ENCODE data around the gene NAE1.
"Not testable (repeated sequence)": the region's sequence is repeated elsewhere in the genome, so short reads cannot be mapped to it uniquely, and the experiment has no call there.

Gene NAE1

DNA sequence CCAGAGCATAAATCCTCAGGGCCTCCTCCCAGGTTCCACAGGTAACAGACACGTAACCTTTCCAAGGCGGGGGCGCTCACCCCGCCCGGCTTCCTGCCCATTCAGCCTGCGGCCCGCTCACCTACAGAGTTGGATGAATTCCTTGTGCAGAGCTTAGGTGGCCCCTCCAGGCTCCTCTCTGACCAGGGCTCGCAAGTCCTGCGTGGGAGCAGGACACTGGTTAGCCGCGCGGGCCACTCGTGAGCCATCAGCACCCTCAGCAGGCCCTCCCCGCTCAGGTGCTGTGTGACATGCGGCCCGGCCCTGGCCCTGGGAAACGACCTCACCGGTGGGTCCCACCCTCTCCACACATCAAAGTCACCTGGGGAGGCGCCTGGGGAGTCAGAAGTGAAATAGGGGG, 29.9 kb downstream of the NAE1 start:
- no peak for DNase-seq

DNA sequence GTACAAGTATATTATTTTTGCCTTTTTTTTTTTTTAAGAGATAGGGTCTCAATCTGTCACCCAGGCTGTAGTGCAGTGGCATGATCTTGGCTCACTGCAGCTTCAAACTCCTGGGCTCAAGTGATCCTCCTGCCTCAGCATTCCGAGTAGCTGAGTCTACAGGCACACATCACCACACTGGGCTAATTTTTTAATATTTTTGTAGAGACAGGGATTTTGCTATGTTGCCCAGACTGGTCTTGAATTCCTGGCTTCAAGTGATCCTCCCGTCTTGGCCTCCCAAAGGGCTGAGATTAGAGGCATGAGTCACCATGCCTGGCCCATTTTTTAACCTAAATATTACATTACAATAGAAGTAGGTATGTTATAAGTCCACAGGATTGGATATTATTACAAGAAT, 32.6 kb downstream of the NAE1 start:
- no peak for DNase-seq

DNA sequence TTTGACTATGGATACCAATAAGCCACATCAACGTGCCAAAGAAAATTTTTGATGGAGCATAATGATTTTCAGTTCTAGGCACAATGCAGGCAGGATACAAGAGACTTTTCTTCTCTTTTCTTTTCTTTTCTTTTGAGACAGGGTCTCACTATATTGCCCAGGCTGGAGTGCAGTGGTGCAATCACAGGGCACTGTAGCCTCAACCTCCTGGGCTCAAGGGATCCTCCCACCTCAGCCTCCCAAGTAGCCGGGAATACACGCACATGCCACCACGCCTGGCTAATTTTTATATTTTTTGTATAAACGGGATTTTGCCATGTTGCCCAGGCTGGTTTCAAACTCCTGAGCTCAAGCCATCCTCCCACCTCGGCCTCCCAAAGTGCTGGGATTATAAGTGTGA, 36.8 kb downstream of the NAE1 start:
- not testable (repeated sequence) for DNase-seq

DNA sequence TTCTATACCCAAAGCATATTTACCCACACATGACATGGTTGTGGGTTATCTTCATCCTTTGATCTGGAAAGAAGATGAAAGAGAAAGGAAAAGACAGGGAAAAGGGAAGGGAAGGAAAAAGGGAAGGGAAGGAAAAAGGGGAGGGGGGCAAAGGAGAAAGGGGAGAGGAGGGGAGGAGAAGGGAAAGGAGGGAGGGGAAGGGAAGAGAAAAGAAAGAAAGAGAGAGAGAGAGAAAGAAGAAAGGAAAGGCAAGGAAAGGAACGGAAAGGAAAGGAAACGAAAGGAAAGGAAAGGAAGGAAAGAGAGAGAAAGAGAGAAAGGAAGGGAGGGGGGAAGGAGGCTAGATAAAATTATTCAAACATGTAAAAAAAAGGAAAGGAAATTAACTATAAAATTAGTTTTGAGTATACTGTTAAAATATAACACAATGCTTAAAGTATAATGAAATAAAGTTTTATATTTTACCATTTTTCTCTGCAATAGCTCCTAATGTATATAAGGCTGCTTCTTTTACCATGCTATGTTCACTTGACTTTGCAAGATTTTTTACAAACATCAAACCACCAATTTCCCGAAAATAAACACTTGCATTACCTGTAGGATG, 40.5 kb downstream of the NAE1 start:
- DNase-seq, result no peak

DNA sequence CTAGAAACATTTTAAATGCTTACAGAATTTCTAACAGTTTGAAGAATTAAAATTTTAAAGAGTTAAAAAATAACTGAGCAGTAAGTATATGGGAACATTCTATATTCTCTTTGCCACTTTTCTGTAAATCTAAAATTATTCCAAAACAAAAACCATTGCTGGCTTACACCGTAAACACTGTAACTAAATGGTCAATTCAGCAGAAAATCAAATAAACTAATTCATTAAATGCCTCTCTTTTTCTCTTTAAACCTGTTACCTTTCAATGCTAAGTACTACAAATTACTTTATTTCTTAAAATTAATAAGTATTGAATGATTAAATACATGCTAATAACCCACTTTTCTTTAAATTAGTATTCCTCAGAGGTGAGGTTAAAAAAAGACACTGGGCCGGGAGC, 43.3 kb downstream of the NAE1 start:
- no peak for DNase-seq

DNA sequence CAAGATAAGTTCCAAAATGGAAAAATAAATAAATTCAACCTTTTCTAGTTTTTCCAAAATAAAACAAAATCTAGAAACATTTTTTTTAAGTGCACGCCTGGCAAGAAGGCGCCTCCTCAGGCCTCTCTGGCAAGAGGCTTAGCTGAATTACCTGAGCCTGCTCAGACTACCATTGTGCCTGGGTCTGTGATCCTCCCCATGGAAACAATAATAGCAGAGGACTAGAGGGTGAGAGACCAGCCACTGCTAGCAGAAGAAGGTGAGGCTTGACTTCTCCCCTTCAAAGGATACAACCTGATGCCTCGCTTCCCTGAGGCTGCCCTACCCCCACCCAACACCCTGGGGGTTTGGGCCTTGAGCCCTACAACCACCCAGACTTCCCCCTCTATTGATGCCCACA, 44.2 kb downstream of the NAE1 start:
- no peak for DNase-seq

DNA sequence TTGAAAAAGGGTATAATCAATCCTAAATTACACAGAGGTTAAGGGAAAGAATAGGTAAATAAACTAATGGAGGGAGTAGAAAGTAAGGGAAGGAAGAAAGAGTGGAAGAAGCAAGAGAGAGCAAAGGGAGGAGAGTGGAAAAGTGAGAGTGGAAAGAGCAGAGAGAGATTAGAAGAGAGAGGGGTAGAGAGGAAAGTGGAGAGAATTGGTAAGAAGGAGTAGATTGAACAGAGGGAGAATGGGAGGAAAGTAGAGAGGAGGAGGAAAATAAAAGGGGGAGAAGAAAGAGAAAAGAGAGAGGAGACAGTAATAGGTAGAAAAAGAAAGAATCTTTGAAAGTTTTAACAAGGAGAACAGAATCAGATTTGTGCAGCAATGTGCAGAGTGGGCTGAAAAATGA, 54.3 kb downstream of the NAE1 start:
- no peak for DNase-seq

DNA sequence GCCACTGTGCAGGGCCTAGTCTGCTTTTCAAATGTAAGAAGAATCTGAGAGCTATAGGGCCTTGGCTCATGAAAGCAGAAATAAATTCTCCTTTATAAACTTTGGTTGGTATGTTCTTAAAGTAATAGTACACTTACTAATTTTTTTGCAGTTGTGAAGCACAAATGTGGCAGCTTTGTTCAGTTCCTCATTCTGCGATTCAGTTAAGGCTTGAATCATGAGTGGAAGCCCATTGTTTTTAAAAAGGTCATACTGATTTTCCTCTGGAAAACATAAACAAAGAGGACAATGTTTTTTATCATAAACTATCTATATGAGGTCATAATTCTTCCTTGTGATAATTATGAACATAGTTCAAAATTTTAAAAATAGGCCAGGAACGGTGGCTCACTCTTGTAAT, 55.8 kb downstream of the NAE1 start:
- no peak for DNase-seq

DNA sequence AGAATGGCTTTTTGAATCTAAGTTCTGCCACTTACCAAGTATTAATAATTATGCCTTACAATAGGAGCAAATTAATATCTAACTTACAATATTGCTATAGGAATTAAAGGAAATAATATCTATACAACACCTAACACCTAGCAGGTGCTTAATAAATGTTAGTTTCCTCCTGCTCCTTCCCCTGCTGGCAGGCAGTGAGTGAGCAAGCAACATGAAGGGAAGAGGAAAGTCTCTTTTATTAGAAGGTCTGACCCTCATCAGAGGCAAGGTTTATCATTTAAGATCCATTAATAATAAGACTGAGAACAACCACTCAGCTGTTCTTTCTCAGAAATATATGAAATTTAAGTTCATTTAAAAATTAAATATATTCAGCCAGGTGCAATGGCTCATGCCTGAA, 72.7 kb downstream of the NAE1 start:
- no peak for DNase-seq

DNA sequence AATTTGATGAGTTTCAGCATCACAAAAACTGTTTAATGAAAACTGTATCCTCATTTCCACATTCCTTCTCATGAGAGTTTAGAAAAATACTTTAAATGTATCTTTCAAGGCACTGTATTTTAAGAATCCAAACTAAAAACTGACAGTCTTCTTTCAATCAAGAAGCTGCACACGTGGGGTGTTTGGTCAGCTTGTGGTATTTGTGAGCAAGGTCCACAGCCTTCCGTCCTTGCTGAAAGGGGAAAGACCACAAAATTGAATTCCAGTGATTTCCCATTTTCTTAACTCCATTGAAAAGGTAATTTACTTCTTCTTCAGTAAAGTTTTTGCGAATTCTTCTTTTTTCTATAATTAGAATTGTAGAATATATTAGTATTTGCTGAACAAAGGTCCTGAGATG, 76.0 kb downstream of the NAE1 start:
- no peak for DNase-seq

DNA sequence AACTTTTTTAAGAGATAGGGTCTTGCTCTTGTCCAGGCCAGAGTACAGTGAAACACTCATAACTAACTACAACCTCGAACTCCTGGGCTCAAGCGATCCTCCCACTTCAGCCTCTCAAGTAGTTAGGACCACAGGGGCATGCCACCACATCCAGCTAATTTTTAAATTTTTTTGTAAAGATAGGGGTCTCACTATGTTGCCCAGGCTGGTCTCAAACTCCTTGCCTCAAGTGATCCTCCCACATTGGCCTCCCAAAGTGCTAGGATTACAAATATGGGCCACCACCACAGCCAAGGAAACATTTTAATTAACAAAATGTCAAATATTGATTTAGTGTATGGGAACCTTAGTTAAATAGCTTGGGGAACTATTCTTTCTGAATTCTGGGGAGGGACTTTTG, 76.6 kb downstream of the NAE1 start:
- DNase-seq, result no peak

DNA sequence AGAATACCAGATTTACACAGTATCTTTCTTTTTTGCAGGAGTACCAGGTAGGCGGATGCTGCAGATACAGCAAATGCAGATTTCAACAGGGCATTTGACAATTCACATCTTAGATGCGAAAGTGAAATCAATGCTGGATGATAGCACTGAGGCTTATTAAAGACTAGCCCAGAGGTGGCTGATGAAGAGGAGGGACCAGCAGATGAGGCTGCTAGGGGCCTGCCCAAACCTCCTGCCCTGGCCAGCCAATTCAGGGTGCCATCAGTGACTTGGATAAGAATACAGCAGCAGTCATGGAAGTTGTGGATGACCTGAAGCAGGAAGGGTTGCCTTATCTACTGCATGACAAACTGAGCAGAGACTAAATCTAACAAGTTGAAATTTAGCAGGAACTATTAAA, 77.8 kb downstream of the NAE1 start:
- DNase-seq, result no peak

Data from inflammatory macrophage (primary cell).